Measurements from ENCODE around the gene STK32B. TPM values are rescaled to one million over a fixed set of nuclear protein-coding genes. Genes with fewer than 3 reads are reported as not detected.

Gene STK32B
- total RNA-seq, 2 experiments from 2014 or later, result not detected

GRCh38 chr4:5478697-5479096, 427.4 kb downstream of the STK32B start:
- no peaks in the 10 kb centered on the region for H3K27me3 Mint-ChIP-seq
- H3K36me3 Mint-ChIP-seq (ENCODE audit: low read depth), result no peaks in the 10 kb centered on the region
- no peaks in the 10 kb centered on the region for H3K4me1 Mint-ChIP-seq
- ATAC-seq (no peak), DNase-seq (no peak)
- intact Hi-C loops (cut with DNase I, micrococcal nuclease), result no loop called here
- H3K4me3 Mint-ChIP-seq, result no peak overlapping the region
- no peak overlapping the region for H3K27ac Mint-ChIP-seq
- ChIA-PET POLR2A (no interaction called here), CTCF (no interaction called here)
- H3K9me3 Mint-ChIP-seq (ENCODE audit: low read depth), result peaks cover 7% of the 10 kb centered on the region

- intact Hi-C loops (cut with DNase I, micrococcal nuclease), result no loop called here
- H3K4me3 Mint-ChIP-seq, result no peak overlapping the region
- ATAC-seq (no peak), DNase-seq (no peak)
- peaks cover 7% of the 10 kb centered on the region for H3K9me3 Mint-ChIP-seq (ENCODE audit: low read depth)
- ChIA-PET POLR2A (no interaction called here), CTCF (interaction anchor here (0.6 kb wide), 1 partner anchor 478 kb away, joined by 3 read pairs; no protein-coding TSS in a partner anchor)
- no peak overlapping the region for H3K27ac Mint-ChIP-seq
- H3K36me3 Mint-ChIP-seq (ENCODE audit: low read depth), result no peaks in the 10 kb centered on the region
- H3K4me1 Mint-ChIP-seq, result no peaks in the 10 kb centered on the region
- H3K27me3 Mint-ChIP-seq, result no peaks in the 10 kb centered on the region
Measured at GRCh38 chr4:5479518-5480060, 428.3 kb downstream of the STK32B start.

DNA sequence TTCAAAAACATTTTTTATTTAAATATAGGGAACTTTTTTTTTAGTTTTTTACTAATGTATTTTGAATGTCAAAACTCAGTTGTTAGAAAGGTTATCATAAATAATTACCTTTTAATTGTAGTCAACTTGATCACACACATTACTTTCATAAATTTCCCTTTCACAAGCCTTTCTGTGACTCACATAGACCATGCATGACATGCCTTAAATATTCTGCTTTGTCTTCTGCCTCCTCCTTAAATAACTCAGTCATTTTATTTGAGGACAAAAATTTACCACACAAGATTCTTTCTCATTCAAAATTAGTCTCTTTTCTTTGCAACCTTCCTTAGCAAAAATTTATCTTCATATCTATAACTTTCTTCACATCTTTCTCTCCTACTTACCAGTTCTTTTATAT, 437.1 kb downstream of the STK32B start:
- intact Hi-C loops (cut with DNase I, micrococcal nuclease), result no loop called here
- Mint-ChIP-seq H3K27ac (no peak overlapping the region), H3K9me3 (ENCODE audit: low read depth) (peaks cover 21% of the 10 kb centered on the region), H3K4me1 (no peaks in the 10 kb centered on the region), H3K27me3 (peaks cover 5% of the 10 kb centered on the region), H3K4me3 (no peak overlapping the region), H3K36me3 (ENCODE audit: low read depth) (no peaks in the 10 kb centered on the region)
- CTCF ChIA-PET, result no interaction called here
- ATAC-seq, result no peak
- POLR2A ChIA-PET, result no interaction called here
- DNase-seq, result no peak

DNA sequence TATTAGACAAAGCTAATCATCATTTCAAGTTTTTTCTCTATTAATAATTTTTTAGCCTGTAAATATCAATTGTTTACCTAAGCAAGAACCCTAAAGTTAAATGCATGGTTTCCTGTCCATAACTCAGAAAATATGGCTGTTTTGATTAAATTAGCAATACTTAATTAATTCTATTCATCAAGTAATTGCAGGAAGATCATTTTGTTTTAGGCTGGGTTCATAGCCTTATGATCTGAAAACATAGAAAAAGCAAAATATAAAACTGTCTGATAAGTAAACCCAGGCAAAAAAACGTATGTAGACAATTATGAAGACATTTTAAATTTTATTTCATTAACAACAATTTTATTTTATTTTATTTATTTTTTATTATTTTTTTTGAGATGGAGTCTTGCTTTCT, 438.0 kb downstream of the STK32B start:
- ChIA-PET CTCF (no interaction called here), POLR2A (no interaction called here)
- Mint-ChIP-seq H3K27me3 (peaks cover 5% of the 10 kb centered on the region), H3K4me3 (no peak overlapping the region), H3K36me3 (ENCODE audit: low read depth) (no peaks in the 10 kb centered on the region), H3K9me3 (ENCODE audit: low read depth) (peaks cover 19% of the 10 kb centered on the region), H3K4me1 (no peaks in the 10 kb centered on the region), H3K27ac (no peak overlapping the region)
- intact Hi-C loops (cut with DNase I, micrococcal nuclease), result no loop called here
- DNase-seq (no peak), ATAC-seq (no peak)

DNA sequence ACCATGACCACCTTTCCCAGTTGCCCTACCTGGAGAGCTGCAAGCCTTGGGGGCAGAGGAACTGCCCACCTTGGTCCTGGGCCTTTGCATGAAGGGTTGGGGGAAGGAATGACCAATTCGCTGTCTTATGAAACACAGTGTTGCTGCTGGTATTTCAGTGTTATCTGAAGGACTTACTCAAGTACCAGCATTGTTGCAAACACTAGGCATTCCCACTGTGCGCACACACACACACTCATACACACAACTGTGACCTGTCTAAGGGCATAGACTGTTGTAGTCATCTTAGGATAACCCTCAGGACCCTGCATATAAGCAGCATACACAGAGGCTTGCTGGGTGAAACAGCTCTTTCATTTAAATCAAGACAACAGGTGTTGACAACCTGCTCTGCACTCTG, 446.2 kb downstream of the STK32B start:
- Mint-ChIP-seq H3K27me3 (no peaks in the 10 kb centered on the region), H3K4me1 (no peaks in the 10 kb centered on the region), H3K36me3 (ENCODE audit: low read depth) (no peaks in the 10 kb centered on the region), H3K9me3 (ENCODE audit: low read depth) (peaks cover 2% of the 10 kb centered on the region), H3K4me3 (no peak overlapping the region), H3K27ac (no peak overlapping the region)
- intact Hi-C loops (cut with DNase I, micrococcal nuclease), result no loop called here
- ATAC-seq, result no peak
- DNase-seq, result no peak
- POLR2A ChIA-PET, result no interaction called here
- CTCF ChIA-PET, result no interaction called here

DNA sequence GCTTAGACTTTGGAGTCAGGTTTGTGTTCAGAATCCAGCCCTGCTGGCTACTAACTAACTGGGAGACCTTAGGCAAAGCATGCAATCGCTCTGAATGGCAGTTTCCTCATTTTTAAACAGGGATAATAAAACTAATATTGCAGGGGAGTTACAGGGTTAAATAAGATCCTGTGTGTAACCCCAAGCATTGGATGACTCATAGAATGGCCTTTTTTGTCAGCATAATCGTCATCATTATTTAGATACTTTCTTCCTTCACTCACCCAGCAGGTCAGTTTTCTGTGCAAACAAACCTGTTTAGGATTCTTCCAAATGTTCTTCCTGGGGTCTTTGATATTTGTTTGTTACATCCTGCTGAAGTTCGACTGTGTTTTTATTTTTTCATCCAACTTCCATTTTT, 448.9 kb downstream of the STK32B start:
- DNase-seq (no peak), ATAC-seq (no peak)
- intact Hi-C loops (cut with DNase I, micrococcal nuclease), result no loop called here
- H3K27ac Mint-ChIP-seq, result no peak overlapping the region
- no peak overlapping the region for H3K4me3 Mint-ChIP-seq
- H3K4me1 Mint-ChIP-seq, result no peaks in the 10 kb centered on the region
- H3K36me3 Mint-ChIP-seq (ENCODE audit: low read depth), result no peaks in the 10 kb centered on the region
- peaks cover under 1% of the 10 kb centered on the region for H3K9me3 Mint-ChIP-seq (ENCODE audit: low read depth)
- ChIA-PET POLR2A (no interaction called here), CTCF (no interaction called here)
- no peaks in the 10 kb centered on the region for H3K27me3 Mint-ChIP-seq

DNA sequence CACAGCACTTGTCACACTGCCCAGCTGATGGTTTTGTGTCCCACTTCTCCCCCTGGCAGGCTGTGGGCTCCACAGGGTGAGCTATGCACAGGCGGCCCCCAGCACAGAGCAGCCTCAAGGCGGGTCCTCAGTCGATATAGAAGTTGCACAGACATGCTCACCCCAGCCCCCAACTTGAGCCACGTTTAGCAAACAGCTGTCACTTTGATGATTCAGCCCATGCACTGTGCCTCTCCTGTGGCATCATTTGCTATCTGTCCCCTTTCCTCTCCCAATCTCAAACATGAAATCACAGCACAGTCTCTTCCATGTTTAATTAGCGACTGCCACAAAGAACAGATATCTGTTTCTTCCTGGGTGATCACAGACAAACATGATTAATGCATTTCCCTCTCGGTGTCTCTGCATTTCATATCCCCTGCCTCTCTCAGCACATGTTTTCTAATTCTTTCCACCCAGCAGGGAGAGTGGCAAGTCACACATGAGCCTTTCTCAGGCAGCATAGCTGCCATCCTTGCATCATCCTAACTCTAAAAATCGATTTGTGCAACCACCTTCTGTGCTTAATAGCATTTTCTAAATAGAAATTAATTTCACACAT, 452.2 kb downstream of the STK32B start:
- intact Hi-C loops (cut with DNase I, micrococcal nuclease), result no loop called here
- no peak for ATAC-seq
- Mint-ChIP-seq H3K27ac (no peak overlapping the region), H3K4me1 (no peaks in the 10 kb centered on the region), H3K27me3 (peaks cover 2% of the 10 kb centered on the region), H3K36me3 (ENCODE audit: low read depth) (no peaks in the 10 kb centered on the region), H3K9me3 (ENCODE audit: low read depth) (no peaks in the 10 kb centered on the region), H3K4me3 (no peak overlapping the region)
- ChIA-PET CTCF (no interaction called here), POLR2A (no interaction called here)
- DNase-seq, result no peak

DNA sequence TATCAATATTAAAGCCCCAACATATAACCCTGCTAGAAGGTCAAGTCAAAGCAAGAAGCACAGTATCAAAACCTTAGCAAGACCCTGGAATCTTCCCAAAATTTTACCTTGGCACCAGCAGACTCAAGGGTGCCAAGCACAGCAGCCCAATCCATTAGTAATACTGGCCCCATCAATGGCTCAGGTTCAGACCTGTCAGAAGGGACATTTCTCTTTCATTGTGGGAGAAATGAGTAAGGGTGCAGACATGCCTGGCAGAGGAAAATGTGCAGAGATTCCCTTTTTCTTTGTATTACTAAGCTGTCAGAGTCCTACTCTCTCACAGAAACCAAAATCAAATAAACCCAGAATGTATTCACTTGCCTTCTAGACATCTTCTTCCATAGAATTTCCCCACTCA, 453.2 kb downstream of the STK32B start:
- Mint-ChIP-seq H3K36me3 (ENCODE audit: low read depth) (no peaks in the 10 kb centered on the region), H3K27ac (no peak overlapping the region), H3K4me1 (no peaks in the 10 kb centered on the region), H3K9me3 (ENCODE audit: low read depth) (no peaks in the 10 kb centered on the region), H3K4me3 (no peak overlapping the region), H3K27me3 (peaks cover 4% of the 10 kb centered on the region)
- ChIA-PET CTCF (no interaction called here), POLR2A (no interaction called here)
- intact Hi-C loops (cut with DNase I, micrococcal nuclease), result no loop called here
- ATAC-seq, result no peak
- no peak for DNase-seq

DNA sequence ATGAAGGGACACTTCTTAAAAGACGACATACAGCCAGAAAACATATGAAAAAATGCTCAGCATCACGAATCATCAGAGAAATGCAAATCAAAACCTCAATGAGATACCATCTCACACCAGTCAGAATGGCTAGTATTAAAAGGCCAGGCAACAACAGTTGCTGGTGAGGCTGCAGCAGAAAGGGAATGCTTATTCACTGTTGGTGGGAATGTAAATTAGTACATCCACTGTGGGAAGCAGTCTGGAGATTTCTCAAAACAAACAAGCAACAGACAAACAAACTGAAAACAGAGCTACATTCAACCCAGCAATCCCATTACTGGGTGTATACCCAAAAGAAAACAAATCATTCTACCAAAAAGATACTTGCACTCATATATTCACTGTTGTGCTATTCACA, 459.2 kb downstream of the STK32B start:
- ChIA-PET CTCF (interaction anchor here (0.7 kb wide), 1 partner anchor 123 kb away, joined by 3 read pairs; no protein-coding TSS in a partner anchor), POLR2A (no interaction called here)
- intact Hi-C loops (cut with DNase I, micrococcal nuclease), result no loop called here
- Mint-ChIP-seq H3K27ac (no peak overlapping the region), H3K4me3 (no peak overlapping the region), H3K27me3 (peaks cover 5% of the 10 kb centered on the region), H3K9me3 (ENCODE audit: low read depth) (peaks cover 1% of the 10 kb centered on the region), H3K4me1 (no peaks in the 10 kb centered on the region), H3K36me3 (ENCODE audit: low read depth) (no peaks in the 10 kb centered on the region)
- no peak for ATAC-seq
- DNase-seq, result no peak

- DNase-seq, result no peak
- H3K4me3 Mint-ChIP-seq, result no peak overlapping the region
- no peaks in the 10 kb centered on the region for H3K36me3 Mint-ChIP-seq (ENCODE audit: low read depth)
- no peak overlapping the region for H3K27ac Mint-ChIP-seq
- intact Hi-C loops (cut with DNase I, micrococcal nuclease), result no loop called here
- ChIA-PET CTCF (no interaction called here), POLR2A (no interaction called here)
- no peaks in the 10 kb centered on the region for H3K4me1 Mint-ChIP-seq
- peaks cover 6% of the 10 kb centered on the region for H3K27me3 Mint-ChIP-seq
- ATAC-seq, result no peak
- H3K9me3 Mint-ChIP-seq (ENCODE audit: low read depth), result peaks cover 1% of the 10 kb centered on the region
Measured at GRCh38 chr4:5511791-5512190, 460.5 kb downstream of the STK32B start.

- no peak overlapping the region for H3K27ac Mint-ChIP-seq
- CTCF ChIA-PET, result interaction anchor here (0.6 kb wide), 1 partner anchor 953 kb away, joined by 3 read pairs; no protein-coding TSS in a partner anchor
- intact Hi-C loops (cut with DNase I, micrococcal nuclease), result no loop called here
- H3K36me3 Mint-ChIP-seq (ENCODE audit: low read depth), result no peaks in the 10 kb centered on the region
- H3K9me3 Mint-ChIP-seq (ENCODE audit: low read depth), result peaks cover 1% of the 10 kb centered on the region
- DNase-seq (no peak), ATAC-seq (no peak)
- H3K27me3 Mint-ChIP-seq, result peaks cover 1% of the 10 kb centered on the region
- H3K4me3 Mint-ChIP-seq, result no peak overlapping the region
- no peaks in the 10 kb centered on the region for H3K4me1 Mint-ChIP-seq
- POLR2A ChIA-PET, result no interaction called here
Measured at GRCh38 chr4:5515646-5516045, 464.4 kb downstream of the STK32B start.

DNA sequence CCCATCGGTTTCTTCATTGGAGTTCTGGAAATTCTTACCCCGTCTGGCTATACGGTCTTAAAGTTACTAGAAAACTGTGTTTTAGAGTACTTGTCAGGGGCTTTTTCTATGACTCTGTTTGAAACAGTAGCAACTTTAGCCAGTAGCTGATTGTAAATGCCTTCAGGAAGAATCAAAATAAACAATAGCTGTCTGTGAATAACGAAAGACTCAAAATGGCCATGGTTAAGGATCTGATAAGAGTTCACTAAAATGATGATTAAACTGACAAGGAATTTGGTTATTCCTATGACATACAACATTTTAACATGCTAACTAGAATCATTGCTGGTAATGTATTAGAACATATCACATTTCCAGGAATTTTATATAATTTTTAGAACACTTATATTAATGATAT, 466.1 kb downstream of the STK32B start:
- ChIA-PET CTCF (no interaction called here), POLR2A (no interaction called here)
- intact Hi-C loops (cut with DNase I, micrococcal nuclease), result no loop called here
- DNase-seq (no peak), ATAC-seq (no peak)
- Mint-ChIP-seq H3K27me3 (peaks cover 1% of the 10 kb centered on the region), H3K4me3 (no peak overlapping the region), H3K36me3 (ENCODE audit: low read depth) (no peaks in the 10 kb centered on the region), H3K4me1 (no peaks in the 10 kb centered on the region), H3K9me3 (ENCODE audit: low read depth) (peaks cover 1% of the 10 kb centered on the region), H3K27ac (no peak overlapping the region)

Measured in activated CD4-positive, alpha-beta T cell treated with anti-CD3 and anti-CD28 coated beads for 36 hours (primary cell).